OCI-LY7 (cell line): Measurements from ENCODE around the gene PLP1.

Experiments
- EZH2phosphoT487 ChIP-seq: fragments of 200-600 bp; sonication (generic); IDR thresholded peaks from 2 replicates; pipeline ENCODE4 v1.6.1; 2018; ENCODE audit warnings: low read depth, borderline replicate concordance, mild to moderate bottlenecking, mixed run types, antibody characterized with exemption, low read length, moderate library complexity, mixed read lengths
- TF ChIP-seq, protein P1 (sequence below): fragments of 200-600 bp; sonication (generic); conservative IDR thresholded peaks from 2 replicates; pipeline ENCODE4 v1.5.1; 2014; ENCODE audit warnings: mild to moderate bottlenecking, antibody characterized with exemption, low read length, moderate library complexity, mixed read lengths

GRCh38 chrX:103734125-103734760, 42.4 kb upstream of the PLP1 start:
- TF ChIP-seq, protein P1, sequence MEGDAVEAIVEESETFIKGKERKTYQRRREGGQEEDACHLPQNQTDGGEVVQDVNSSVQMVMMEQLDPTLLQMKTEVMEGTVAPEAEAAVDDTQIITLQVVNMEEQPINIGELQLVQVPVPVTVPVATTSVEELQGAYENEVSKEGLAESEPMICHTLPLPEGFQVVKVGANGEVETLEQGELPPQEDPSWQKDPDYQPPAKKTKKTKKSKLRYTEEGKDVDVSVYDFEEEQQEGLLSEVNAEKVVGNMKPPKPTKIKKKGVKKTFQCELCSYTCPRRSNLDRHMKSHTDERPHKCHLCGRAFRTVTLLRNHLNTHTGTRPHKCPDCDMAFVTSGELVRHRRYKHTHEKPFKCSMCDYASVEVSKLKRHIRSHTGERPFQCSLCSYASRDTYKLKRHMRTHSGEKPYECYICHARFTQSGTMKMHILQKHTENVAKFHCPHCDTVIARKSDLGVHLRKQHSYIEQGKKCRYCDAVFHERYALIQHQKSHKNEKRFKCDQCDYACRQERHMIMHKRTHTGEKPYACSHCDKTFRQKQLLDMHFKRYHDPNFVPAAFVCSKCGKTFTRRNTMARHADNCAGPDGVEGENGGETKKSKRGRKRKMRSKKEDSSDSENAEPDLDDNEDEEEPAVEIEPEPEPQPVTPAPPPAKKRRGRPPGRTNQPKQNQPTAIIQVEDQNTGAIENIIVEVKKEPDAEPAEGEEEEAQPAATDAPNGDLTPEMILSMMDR = no peak
- TF ChIP-seq EZH2phosphoT487 = no peak
